Keratinocyte (primary cell): ENCODE data around the gene KRTAP20-1. TPM values are rescaled to one million over a fixed set of nuclear protein-coding genes. Genes with fewer than 3 reads are reported as not detected.

ENCODE experiments used
- DNase-seq: peaks from one replicate; pipeline ENCODE4 v3.0.0-alpha.2; 2011; ENCODE audit warnings: low read depth, missing footprints, low spot score
- FAIRE-seq: peaks from 2 replicates; lab custom pipeline; 2011; peaks lifted over from hg19 to GRCh38; lab: Jason Lieb, UNC
- H2AFZ ChIP-seq: 2 replicates; pipeline ENCODE4 v1.6.0; 2012; ENCODE audit warnings: low read length, control low read depth, inconsistent platforms; ENCODE audit not compliant: control insufficient read depth
- H3K27ac ChIP-seq: 2 replicates; pipeline ENCODE4 v1.5.1; 2011; ENCODE audit warnings: low read length; ENCODE audit not compliant: control insufficient read depth, insufficient read depth
- H3K27me3 ChIP-seq: 3 replicates; pipeline ENCODE4 v1.6.0; 2011; ENCODE audit warnings: low read length; ENCODE audit not compliant: control insufficient read depth, insufficient read depth; ENCODE audit errors: extremely low read depth
- H3K36me3 ChIP-seq, 2 experiments: 2 replicates in 1 of 2; 3 replicates in 1 of 2; pipeline ENCODE4 v1.5.1; 2011; ENCODE audit warnings: low read length in 2 of 2, mild to moderate bottlenecking in 1 of 2; ENCODE audit not compliant: control insufficient read depth in 2 of 2, insufficient read depth in 2 of 2; ENCODE audit errors: extremely low read depth in 1 of 2
- H3K4me1 ChIP-seq: 3 replicates; pipeline ENCODE4 v1.5.1; 2011; ENCODE audit warnings: low read length; ENCODE audit not compliant: control insufficient read depth, insufficient read depth; ENCODE audit errors: extremely low read depth
- H3K4me2 ChIP-seq: 3 replicates; pipeline ENCODE4 v1.6.0; 2011; ENCODE audit warnings: low read depth, low read length; ENCODE audit not compliant: control insufficient read depth, insufficient read depth; ENCODE audit errors: extremely low read depth
- H3K4me3 ChIP-seq, 3 experiments: fragments of 200-600 bp in 1 of 3; sonication (generic) in 1 of 3; 2 replicates in 2 of 3; 3 replicates in 1 of 3; pipeline ENCODE4 v1.5.1; 2011 to 2016; ENCODE audit warnings: low read length in 3 of 3, mild to moderate bottlenecking in 3 of 3, control low read depth in 2 of 3, inconsistent platforms in 1 of 3, low read depth in 1 of 3, mixed read lengths in 1 of 3, mixed run types in 1 of 3, moderate library complexity in 1 of 3; ENCODE audit not compliant: control insufficient read depth in 2 of 3, insufficient read depth in 2 of 3; ENCODE audit errors: extremely low read depth in 1 of 3
- H3K79me2 ChIP-seq: 2 replicates; pipeline ENCODE4 v1.6.0; 2012; ENCODE audit warnings: low read length; ENCODE audit not compliant: control insufficient read depth, insufficient read depth
- H3K9ac ChIP-seq: 3 replicates; pipeline ENCODE4 v1.6.0; 2011; ENCODE audit warnings: low read length; ENCODE audit not compliant: control insufficient read depth, insufficient read depth; ENCODE audit errors: extremely low read depth
- H3K9me1 ChIP-seq: 3 replicates; pipeline ENCODE4 v1.6.0; 2011; ENCODE audit warnings: low read length; ENCODE audit not compliant: control insufficient read depth, insufficient read depth; ENCODE audit errors: extremely low read depth
- H3K9me3 ChIP-seq: 2 replicates; pipeline ENCODE4 v1.5.1; 2012; ENCODE audit warnings: low read depth, low read length; ENCODE audit not compliant: control insufficient read depth
- H4K20me1 ChIP-seq: 3 replicates; pipeline ENCODE4 v1.6.0; 2011; ENCODE audit warnings: low read length; ENCODE audit not compliant: control insufficient read depth, insufficient read depth; ENCODE audit errors: extremely low read depth
- CTCF ChIP-seq, 3 experiments: IDR thresholded peaks in 1 of 3; conservative IDR thresholded peaks in 1 of 3; optimal IDR thresholded peaks in 1 of 3; 2 replicates in 2 of 3; 3 replicates in 1 of 3; pipeline versions ENCODE3 to v1.5.1; 2011; ENCODE audit warnings: low read length in 3 of 3, mild to moderate bottlenecking in 3 of 3, moderate library complexity in 2 of 3, control low read depth in 1 of 3, inconsistent platforms in 1 of 3; ENCODE audit not compliant: insufficient read depth in 2 of 3; ENCODE audit errors: extremely low read depth in 1 of 3
- EZH2 ChIP-seq: IDR thresholded peaks from one replicate; pipeline ENCODE4 v1.6.1; 2012; ENCODE audit warnings: inconsistent platforms, mild to moderate bottlenecking, low read length, moderate library complexity
- dilution Hi-C: fragments of 300-500 bp; cut with MboI; formaldehyde crosslinking; loops from one replicate; pipeline ENCODE4 v1.7.0; 2020; ENCODE audit warnings: low sequenced_read_pairs; ENCODE audit not compliant: extremely low pct_ligation_motif_present
- polyA plus RNA-seq, 5 experiments: library from polyadenylated mRNA; depleted of rRNA in 3 of 5; stranded (reverse) in 3 of 5; stranded (forward) in 1 of 5; unstranded in 1 of 5; fragments of >200 nt; gene quantifications; 1 replicate in 1 of 5; 2 replicates in 3 of 5; 3 replicates in 1 of 5; pipeline versions ENCODE4 v1.2.1 to v1.2.3, GENCODE V29; 2011 to 2012; ENCODE audit warnings: missing spikeins in 2 of 5, low read depth in 1 of 5, low replicate concordance in 1 of 5

KRTAP20-1 gene
- polyA plus RNA-seq, 1 donor (not counting 4 experiments of a cell fraction or from before 2014, with no cell fraction given), result not detected

- no peak for FAIRE-seq
- no peaks in the 10 kb centered on the region for H3K27me3 ChIP-seq
- dilution Hi-C loops, result no loop called here
These were observed 26.3 kb downstream of the KRTAP20-1 start, which contains the start of gene KRTAP20-3 for GRCh38 chr21:30642564-30642963. KRTAP20-3 (plus strand) TSS chr21:30642864.

GRCh38 chr21:30646904-30647414 is 30.7 kb downstream of the KRTAP20-1 start:
- Histone ChIP-seq H3K4me1 (no peaks in the 10 kb centered on the region), H3K27me3 (no peaks in the 10 kb centered on the region), H3K9me1 (no peaks in the 10 kb centered on the region), H3K4me2 (no peak overlapping the region), H4K20me1 (no peaks in the 10 kb centered on the region), H3K9ac (no peak overlapping the region), H3K79me2 (no peaks in the 10 kb centered on the region), H3K27ac (no peak overlapping the region), H3K9me3 (no peaks in the 10 kb centered on the region), H2AFZ (no peak overlapping the region), H3K4me3 (no peak overlapping the region), H3K36me3 (no peaks in the 10 kb centered on the region)
- DNase-seq, result no peak
- FAIRE-seq, result no peak
- TF ChIP-seq CTCF (optimal IDR thresholded peaks at IDR 0.05 in 1 of 3, IDR thresholded peaks at IDR 0.05 in 1 of 3, conservative IDR thresholded peaks at IDR 0.05 in 1 of 3; ENCODE audit: extremely low read depth in 1 of 3, insufficient read depth in 2 of 3, low read length in 3 of 3) (no peak), EZH2 (no peak)
- dilution Hi-C loops, result no loop called here

More at GRCh38 chr21:30642564-30642963, 26.3 kb downstream of the KRTAP20-1 start, which contains the start of gene KRTAP20-3:
- Histone ChIP-seq H3K4me1 (no peaks in the 10 kb centered on the region), H3K27ac (no peak within 1 kb of the TSS), H3K4me2 (no peak within 1 kb of the TSS), H3K4me3 (no peak within 1 kb of the TSS), H3K9ac (no peak within 1 kb of the TSS), H4K20me1 (no peaks in the 10 kb centered on the region), H3K9me1 (no peaks in the 10 kb centered on the region), H3K36me3 (no peaks in the 10 kb centered on the region), H2AFZ (no peak within 1 kb of the TSS), H3K79me2 (no peaks in the 10 kb centered on the region), H3K9me3 (no peaks in the 10 kb centered on the region)
- TF ChIP-seq EZH2 (no peak), CTCF (optimal IDR thresholded peaks at IDR 0.05 in 1 of 3, IDR thresholded peaks at IDR 0.05 in 1 of 3, conservative IDR thresholded peaks at IDR 0.05 in 1 of 3; ENCODE audit: extremely low read depth in 1 of 3, insufficient read depth in 2 of 3, low read length in 3 of 3) (no peak)
- no peak for DNase-seq
